HG02642 (cell line): ENCODE data around the gene PTPRM.

Experiments used
- ATAC-seq: cut with Tn5 transposase; IDR thresholded peaks from one replicate; pipeline ENCODE4 v1.9.1; 2021; ENCODE audit warnings: mild to moderate bottlenecking; ENCODE audit not compliant: unreplicated experiment, poor library complexity

The PTPRM gene

DNA sequence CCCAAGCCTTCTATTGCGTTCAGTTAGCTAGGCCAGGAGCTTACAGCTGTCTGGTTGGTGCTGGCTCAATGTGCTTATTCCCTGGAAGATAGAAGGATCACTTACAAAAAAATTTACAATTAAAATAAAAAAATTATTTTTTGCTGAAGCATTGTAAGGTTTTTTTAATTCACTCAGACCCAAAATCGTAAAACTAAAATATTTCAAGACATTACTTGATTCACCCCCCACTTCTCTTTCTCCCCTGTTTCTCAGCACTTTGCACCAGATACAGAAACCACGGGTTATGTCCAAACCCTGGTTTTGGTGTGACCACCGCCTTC, 911 bp upstream of the PTPRM start:
- ATAC-seq, result no peak

DNA sequence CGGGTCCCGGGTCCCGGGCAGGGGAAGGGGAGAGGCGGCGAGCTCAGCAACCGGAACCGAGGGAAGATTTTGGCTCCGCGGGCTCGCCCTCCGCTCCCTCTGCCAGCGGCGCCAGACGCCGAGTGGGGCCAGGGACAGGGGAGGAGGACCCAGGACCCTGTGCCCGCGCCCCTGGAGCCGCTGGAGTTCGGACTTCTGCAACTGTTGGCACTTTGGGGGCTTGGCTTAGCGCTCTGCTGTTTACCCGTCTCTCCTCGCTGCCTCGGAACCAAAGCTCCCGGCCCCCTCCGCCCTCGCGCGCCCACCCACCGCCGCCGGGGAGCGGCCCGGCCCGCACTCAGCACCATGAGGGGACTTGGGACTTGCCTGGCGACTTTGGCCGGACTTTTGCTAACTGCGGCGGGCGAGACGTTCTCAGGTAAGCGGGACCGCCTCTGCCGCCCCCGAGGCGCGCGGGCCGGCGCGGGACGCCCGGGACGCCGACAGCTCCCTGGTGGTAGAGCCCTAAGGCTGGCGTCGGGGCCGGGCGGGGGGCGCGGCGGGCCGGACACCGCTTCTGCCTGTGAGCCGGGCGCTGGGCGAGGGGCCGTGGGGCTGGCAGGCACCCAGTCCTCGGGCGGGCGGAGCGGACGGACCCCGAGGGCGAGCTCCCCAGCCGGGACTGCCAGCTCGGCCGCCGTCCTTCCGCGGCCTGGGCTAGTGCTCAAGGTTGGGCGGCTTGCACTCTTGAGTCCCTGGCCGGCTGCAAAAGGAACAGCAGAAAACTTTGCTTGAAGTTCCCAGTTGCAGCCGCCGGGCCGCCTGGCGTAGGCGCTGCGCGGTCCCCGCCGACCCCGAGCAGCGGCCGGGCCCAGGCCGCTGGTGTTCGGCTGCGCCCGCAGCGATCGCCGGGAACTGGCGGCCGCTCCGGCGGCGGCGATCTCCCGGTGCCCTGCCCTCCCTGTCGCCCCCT, 634 bp downstream of the PTPRM start:
- ATAC-seq, result no peak

DNA sequence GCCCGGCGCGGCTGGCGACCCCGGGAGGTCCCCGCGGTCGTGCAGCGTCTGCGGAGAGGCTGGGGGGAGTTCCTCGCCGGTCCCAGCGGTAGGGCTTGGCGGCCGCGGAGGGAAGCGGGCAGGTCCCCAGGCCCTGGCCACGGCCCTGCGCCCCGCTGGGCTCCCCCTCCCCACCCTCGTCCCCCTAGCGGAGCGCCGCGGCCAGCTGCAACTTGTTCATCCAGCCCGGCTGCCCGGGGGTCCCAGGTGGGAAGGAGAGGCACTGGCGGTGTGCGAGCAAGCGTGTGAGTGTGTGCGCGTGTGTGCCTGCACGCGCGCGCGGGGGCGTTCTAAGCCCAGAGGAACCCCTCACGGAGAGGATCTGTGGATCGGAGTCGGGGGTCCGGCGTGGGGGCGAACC, 1.3 kb downstream of the PTPRM start:
- no peak for ATAC-seq

DNA sequence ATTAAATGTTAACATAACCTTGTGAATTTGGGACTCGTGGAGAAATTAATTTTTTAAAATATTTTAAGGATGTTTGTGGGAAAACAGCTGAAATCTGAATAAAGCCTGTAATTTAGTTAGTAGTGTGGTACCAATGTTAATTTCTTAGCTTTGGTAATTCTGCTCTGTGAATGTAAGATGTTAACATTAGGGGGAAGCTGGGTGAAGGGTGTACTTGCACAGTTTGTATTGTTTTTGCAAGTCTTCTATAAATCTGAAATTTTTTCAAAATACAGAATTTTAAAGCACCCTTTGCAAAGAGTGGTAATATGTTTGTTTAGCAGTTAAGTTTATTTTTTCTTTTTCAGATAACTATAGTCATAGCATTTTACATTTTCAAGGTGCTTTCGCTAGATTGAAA, 4.5 kb downstream of the PTPRM start:
- ATAC-seq, result no peak

DNA sequence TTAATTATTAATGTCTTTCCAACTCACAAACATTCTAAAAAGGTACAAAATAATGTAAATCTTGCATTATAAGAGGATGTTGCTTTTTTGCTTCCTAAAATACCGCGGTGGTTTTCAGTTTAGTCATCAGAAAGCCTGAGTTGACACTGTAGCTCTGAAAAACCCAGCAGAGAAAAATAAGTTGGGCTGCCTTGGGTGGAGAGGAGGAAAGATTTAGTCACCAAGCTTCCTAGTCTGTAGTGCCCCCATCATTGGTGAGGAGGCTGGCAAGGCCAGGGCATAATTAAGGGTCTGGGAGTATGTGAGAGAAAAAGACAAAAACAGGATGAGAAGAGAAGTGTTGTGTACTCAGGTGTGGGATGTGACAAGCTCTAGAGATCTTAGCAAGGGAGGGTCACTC, 5.7 kb downstream of the PTPRM start:
- no peak for ATAC-seq

DNA sequence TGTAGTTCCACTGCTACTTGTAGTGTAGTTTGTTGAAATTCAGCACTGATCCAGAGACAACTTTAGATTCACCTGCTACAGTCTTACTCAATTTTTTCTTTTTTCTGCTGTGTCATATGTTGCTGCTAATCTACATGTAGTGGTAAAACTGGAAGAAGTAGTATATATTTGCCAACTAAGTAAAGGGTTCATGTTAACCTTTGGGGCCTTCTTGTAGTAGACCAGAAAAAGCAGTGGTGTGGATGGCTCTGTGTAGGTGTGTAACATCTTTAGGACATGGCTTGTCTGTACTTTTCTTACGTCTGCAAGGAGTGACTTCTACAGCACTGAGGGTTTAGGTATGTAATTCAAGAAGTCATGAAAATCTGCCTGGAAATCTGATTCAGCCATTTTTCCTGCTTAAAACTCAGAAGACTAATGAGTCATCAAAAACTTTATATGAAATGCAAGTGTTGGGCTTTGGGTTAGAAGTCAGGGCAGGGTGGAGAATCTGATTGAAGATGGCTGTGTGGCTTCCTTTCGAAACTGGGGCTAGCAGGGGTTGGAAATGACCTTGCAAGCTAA, 8.4 kb downstream of the PTPRM start:
- ATAC-seq, result no peak

DNA sequence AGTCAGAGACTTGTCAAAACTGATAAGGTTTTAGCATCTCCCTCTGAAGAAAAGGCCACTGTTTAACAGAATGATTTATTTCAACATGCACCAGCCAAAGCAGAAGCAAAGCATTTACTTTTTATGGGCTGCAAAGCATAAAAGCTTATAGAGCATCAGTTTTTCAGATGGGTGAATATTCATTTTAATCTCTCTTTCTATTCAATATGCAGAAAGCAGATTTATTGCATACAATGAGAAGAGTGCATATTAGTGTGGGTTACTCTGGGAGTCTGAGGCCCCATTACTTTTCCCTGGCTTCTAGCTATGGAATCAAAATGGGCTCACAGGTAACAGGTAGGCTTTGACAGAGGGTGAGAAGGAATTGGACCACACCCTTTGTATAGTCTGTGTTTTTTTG, 9.0 kb downstream of the PTPRM start:
- no peak for ATAC-seq

DNA sequence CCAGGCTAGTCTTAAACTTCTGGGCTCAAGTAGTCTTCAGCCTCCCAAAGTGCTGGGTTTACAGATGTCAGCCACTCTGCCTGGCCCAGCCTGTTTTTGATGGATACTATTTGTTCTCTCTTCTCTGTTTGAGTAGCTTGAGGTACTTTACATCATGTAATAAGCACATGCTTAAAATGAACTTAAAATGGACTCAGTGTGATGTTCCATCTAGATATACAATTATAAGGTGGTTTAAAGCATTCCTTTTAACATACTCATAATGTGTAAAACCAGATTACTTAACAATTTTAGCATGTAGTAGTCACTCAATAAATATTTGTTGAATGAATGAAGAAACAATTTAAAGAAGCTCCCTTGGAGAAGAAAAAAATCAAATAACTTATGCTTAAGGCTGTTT, 9.6 kb downstream of the PTPRM start:
- ATAC-seq, result no peak

DNA sequence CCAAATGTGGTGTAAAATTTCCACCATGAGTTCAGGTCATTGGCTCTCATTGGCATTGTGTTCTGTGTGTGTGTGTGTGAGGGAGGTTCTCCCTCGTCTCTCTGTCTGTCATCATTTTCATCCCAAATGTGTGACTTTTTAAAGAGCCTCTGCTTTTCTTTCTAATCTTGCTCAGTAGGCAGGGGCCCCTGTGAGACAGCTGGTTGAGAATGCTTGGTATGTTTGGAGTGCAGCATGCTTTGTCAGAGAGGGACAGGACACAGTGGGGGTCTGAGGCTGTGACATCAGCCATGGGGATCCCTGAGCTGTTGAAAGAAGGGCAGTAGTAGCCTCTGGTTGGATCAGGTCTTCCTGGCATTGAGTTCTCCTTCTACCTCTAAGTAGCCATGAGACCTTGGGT, 10.6 kb downstream of the PTPRM start:
- ATAC-seq, result no peak

DNA sequence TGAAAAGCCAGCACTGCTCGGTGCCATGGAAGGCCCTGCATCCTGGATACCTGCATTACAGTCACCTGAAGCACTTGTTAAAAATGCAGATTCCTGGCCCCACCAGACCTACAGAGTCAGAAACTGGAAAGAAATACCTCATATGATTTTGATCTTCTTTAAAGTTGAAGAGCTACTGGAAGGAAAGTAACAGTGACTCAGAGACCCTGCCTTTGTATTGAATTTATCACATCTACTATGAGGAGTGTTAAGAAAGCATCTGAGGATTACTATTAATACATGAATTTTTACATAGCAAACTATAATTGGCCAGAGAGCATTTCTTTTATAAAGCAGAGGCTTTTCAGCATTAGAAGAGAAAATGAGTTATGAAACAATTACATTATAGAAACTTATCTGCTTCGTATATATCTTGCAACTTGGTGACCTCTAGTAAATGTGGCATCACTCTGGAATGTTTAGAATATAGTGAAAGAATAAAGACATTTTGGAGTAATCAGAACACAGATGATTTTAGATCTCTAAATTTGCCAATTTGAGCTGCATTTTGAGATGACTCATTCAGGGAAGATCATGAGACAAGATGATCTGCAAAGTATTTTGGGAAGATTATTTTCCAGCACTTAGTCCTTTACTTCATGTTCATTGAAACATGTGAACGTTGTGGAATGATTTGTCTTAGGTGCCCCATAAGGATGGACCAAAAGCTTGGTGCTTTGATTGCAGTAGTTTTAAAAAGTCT, 12.2 kb downstream of the PTPRM start:
- no peak for ATAC-seq

DNA sequence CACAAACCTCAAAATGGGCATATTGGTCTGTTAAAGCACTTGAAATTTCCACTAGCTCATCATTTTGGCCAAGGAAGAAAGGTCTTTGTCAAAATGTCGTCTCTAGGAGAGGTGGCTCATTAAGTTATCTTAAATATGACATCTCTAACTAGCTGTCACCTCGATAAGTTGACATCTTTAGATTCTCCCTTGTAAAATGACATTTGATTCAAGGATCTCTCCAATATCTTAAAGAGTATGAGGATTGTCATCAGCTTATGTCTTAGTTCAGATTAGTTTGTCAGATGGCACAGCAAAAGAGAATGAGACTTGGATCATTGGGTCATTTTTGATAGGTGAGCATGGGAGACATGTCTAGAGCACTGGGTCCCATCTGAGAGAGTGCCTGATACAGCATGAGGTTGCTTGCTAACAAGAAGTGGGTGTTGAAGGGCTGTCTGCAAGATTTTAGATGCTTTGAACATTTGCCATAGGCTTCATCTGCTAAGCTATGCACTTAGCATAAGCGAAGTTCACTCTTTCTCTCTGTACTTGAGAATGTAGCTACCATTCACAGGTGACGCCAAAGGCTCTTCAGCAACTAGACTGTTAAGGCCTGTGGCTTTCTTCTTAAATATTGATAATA, 12.9 kb downstream of the PTPRM start:
- no peak for ATAC-seq

DNA sequence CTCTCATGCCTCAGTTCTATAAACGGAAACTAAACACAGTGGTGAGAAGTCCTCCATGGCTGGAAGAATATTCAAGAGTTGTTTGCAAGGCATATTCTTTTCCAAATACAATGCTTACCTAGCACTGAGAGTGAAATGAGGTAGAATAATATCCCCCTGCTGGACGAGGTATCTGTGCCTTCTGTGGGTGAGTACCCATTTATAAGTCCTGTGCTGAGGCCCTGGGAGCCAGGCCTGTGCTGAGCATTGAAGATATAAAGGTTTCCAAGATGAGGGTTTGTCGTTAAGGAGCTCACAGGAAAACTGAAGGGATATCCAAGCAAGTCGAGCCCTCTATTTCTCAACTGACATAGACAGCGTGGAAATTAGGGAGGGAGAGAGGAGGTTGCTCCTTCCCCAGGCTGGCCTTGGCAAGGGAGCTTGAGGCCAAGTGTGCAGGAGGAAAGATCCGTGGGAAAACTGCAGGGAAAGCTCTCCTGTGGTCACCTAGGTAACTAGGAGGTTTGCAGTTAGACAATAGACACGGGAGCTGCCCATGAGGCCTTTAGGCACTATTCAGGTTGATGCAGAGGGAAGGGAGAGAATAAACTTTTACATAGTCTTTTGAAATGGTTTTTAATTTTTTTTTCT, 17.6 kb downstream of the PTPRM start:
- no peak for ATAC-seq

DNA sequence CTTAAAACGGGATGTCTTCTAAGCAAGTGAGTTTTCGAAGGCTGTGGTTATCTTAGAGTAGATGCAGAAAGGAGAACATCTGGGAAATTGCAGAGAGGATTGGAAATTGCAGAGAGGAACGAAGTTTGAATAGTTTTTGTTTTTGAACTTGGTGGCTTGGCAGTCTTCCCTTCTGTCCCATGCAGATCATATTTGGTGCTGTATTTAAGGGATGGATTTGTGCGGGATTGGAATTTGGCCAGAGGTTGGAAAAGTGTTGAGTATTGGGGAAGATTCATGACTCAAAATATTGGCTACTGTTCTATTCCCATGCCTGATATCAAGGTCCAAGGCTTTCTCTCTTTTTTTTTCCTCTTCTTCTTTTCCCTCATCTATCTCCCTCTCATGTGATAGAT, 18.2 kb downstream of the PTPRM start:
- ATAC-seq, result no peak

DNA sequence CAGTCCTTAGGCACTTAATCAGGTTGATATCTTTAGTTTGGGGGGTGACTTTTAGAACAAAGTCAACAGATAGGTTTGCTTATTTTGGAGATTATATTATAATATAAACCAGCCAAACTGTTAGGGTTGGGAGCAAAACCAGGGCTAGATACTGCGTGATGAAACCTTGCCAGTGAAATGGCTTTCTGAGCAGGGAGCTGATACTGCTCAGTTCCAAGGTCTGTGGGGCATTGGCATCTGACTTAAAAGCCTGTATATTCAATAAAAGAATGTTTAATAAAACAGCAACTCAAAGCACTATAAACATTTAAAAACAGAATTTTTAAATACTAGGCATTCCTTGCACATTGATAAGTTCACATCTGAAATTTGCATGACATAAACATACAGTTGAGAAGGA, 19.3 kb downstream of the PTPRM start:
- no peak for ATAC-seq

DNA sequence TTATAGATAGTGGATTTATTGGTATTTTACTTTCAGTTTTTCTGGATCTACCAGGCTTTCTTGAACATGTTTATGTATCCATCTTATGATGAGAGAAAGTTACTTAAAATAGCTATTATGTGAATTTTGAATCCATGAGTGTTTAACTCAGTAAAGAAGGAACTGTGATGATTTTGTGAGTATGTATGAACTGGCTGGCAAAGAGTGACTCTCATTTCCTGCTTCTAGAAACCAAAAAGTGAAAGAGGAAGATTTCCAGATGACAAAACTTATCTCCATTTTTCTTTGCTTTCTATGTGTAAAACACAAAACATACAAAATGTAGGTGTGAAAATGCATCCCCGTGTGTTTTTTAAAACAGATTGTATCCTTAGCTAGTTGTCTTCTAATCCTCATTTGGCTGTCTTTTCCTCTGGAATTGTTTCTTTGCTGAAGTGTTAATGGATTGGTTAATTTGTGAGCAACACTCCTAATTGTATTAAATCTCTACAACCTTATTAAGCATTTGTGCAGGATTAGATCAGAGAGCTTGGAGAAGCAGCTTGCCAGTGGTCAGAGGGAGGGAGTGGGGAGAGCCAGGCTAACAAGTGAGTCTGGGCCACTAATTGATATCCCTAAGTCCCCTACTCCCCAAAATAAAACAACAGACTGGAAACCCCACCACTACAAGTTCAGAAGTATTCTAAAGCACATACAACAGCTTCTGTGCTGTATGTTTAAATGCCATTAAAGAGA, 23.9 kb downstream of the PTPRM start:
- ATAC-seq, result no peak

DNA sequence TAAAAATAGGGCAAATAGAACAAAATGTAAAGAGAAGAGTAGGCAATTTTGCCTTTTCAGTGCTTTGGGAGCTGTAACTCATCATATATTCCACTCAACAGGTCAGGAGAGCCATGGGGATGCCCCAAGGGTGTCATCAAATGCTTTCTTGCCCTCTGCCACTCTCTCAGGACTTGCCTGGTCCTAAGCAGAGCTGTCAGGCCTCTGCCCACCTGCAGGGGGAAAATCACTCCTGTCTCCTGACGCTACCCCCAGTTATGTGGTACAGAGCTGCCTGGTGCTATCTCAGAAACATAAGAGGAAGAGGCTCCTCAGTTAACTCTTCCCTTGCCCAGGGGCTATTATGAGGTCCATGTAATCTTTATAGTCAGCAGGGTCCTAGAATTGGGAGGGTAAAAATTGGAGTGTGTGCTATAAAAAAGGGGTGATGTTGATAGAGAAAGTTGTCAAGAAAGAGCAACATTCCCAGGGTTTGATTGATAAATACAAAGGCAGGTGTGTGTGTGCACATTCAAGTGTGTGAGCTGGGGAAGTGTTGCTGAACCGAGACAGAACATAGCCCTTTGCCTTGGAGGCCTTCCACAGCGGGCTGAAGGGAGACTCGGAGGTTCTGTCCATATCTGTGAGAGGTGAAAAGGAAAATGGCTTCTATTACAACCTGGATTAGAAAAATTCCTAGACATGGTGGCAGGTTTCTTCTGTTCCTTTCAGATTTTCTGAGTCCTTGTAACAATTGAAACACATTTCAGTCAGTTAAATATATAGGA, 25.4 kb downstream of the PTPRM start:
- no peak for ATAC-seq

DNA sequence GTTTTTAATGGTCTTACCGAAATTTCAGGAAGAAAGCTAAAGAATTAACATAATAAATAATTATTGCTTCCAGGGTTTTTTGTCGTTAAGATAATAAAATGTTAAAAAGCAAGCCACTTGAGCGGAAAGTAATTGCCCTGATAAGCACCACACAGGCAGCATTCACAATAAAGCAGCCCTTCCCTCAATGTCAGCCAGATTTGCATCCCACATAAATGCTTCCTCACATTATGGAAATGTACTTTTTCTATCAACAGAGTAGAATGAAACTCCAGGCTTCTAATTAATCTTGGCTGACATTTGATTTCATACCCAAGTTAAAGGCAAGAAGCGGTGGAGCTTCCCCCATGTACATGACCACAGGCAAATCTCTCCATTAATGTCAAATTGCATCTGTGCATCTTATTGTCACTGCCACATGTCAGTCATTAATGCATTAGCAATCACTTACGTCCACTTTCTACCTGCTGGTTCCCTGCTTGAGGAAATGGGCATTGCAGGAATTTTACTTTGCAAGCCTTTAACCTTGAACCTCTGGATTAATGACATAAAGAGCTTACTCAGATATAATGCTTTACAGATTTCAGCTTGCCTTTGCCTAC, 26.2 kb downstream of the PTPRM start:
- ATAC-seq, result no peak

DNA sequence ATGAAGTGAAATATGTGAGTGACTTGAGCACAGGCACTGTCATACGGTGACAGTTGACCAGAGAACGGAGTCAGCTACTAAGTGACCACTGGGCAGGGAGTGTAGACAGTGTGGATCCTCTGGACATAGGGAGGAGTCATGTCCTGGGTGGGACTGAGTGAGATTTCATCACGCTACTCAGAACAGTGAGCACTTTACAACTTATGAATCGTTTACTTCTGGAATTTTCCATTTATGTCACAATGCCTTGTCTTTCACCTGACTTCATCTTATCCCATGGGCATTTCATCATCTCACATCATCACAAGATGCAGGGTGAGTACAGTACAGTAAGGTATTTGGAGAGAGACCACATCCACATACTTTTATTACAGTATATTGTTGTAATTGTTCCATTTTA, 29.0 kb downstream of the PTPRM start:
- no peak for ATAC-seq

DNA sequence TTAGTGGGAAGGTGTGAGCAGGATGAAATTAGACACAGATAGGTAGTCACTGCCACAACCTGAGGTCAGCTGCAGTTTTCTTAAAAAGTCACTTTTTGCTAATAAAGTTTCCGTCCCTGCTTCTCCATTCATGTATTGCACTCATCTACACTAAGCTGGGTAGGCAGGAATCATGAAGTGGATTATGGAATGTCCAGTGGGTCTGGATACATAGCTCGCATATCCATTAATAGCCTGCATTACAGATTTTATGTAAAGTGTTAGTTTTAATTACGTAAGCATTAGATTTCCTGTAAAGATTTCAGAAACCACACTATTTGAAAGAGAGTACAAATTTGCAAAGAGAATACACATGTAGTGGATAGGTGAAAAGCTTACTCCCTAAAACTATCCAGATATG, 30.4 kb downstream of the PTPRM start:
- no peak for ATAC-seq
